Endometrial microvascular endothelial cells (primary cell): ENCODE results near the gene E4F1. TPM values are rescaled to one million over a fixed set of nuclear protein-coding genes. Genes with fewer than 3 reads are reported as not detected.

Source experiments
- in situ Hi-C: cut with HindIII; loops from 2 replicates; pipeline ENCODE4 v1.10.0; 2017; ENCODE audit warnings: low sequenced_read_pairs, low pct_unique_long_range_greater_than_20kb; ENCODE audit errors: inconsistent ontology term
- total RNA-seq: library from RNA; depleted of rRNA; stranded (reverse); fragments of >200 nt; gene quantifications from one replicate; pipeline ENCODE4 v1.2.3, GENCODE V29; 2015; ENCODE audit errors: inconsistent ontology term

E4F1 gene
- total RNA-seq, 1 donor from 2014 or later = 34.6 TPM

GRCh38 chr16:2204416-2205103, 18.8 kb upstream of the E4F1 start:
- in situ Hi-C loops = no loop called here

GRCh38 chr16:2205104-2205966, 18.1 kb upstream of the E4F1 start, which contains the start of gene MLST8:
Gene MLST8 (plus strand): TSS chr16:2205454. CDS start chr16:2206086, 632 bp downstream.
- in situ Hi-C loops = no loop called here

- in situ Hi-C loops = no loop called here
These were observed 17.5 kb upstream of the E4F1 start for GRCh38 chr16:2205967-2206313.

- in situ Hi-C loops = no loop called here
These were observed 17.0 kb upstream of the E4F1 start for GRCh38 chr16:2206420-2206779.

GRCh38 chr16:2206780-2207433, 16.5 kb upstream of the E4F1 start:
- in situ Hi-C loops = no loop called here

GRCh38 chr16:2207872-2208271, 15.5 kb upstream of the E4F1 start:
- in situ Hi-C loops = no loop called here

- in situ Hi-C loops = no loop called here
These were observed 15.1 kb upstream of the E4F1 start for GRCh38 chr16:2208308-2208707.

- in situ Hi-C loops = no loop called here
These were observed 14.6 kb upstream of the E4F1 start for GRCh38 chr16:2208772-2209171.

- in situ Hi-C loops = no loop called here
These were observed 14.0 kb upstream of the E4F1 start for GRCh38 chr16:2209258-2210008.

GRCh38 chr16:2210009-2210332, 13.4 kb upstream of the E4F1 start:
- in situ Hi-C loops = no loop called here

GRCh38 chr16:2210386-2211365, 12.7 kb upstream of the E4F1 start, which contains the start of gene BRICD5:
Gene BRICD5 (minus strand): TSS chr16:2210863. CDS start chr16:2210833, 30 bp downstream.
- in situ Hi-C loops = no loop called here

GRCh38 chr16:2211923-2212347, 11.5 kb upstream of the E4F1 start:
- in situ Hi-C loops = no loop called here

GRCh38 chr16:2212362-2213324, 10.7 kb upstream of the E4F1 start:
- in situ Hi-C loops = no loop called here

- in situ Hi-C loops = no loop called here
These were observed 9.3 kb upstream of the E4F1 start for GRCh38 chr16:2213817-2214718.

- in situ Hi-C loops = no loop called here
These were observed 8.7 kb upstream of the E4F1 start, which contains the start of gene PGP for GRCh38 chr16:2214719-2214968. Gene PGP (minus strand): TSS chr16:2214840. CDS start chr16:2214777, 63 bp downstream.

GRCh38 chr16:2216330-2216729, 7.1 kb upstream of the E4F1 start:
- in situ Hi-C loops = no loop called here
